Upper lobe of right lung (tissue), 1 donor: Measurements from ENCODE around the gene GPSM1. TPM values are rescaled to one million over a fixed set of nuclear protein-coding genes. Genes with fewer than 3 reads are reported as not detected.
A peak's percentile ranks its signal among the peaks of the same experiment; 100 is the strongest.

Experiments used
- ATAC-seq: fragments of 200-7000 bp; cut with Tn5 transposase; one replicate; pipeline ENCODE4 v1.9.1; 2020; ENCODE audit warnings: mild to moderate bottlenecking, moderate library complexity
- DNase-seq: peaks from one replicate; pipeline ENCODE4 v3.0.0-alpha.2; 2020
- H3K27ac ChIP-seq: fragments of 200-600 bp; one replicate; pipeline ENCODE4 v1.8.0; 2022
- H3K27me3 ChIP-seq: fragments of 200-600 bp; one replicate; pipeline ENCODE4 v1.8.0; 2022; ENCODE audit warnings: mild to moderate bottlenecking
- H3K36me3 ChIP-seq: fragments of 200-600 bp; one replicate; pipeline ENCODE4 v1.8.0; 2022
- H3K4me1 ChIP-seq: fragments of 200-600 bp; one replicate; pipeline ENCODE4 v1.8.0; 2022
- H3K4me3 ChIP-seq: fragments of 200-600 bp; one replicate; pipeline ENCODE4 v1.8.0; 2022; ENCODE audit warnings: mild to moderate bottlenecking
- H3K9me3 ChIP-seq: fragments of 200-600 bp; one replicate; pipeline ENCODE4 v1.8.0; 2022
- CTCF ChIP-seq: fragments of 200-600 bp; IDR thresholded peaks from one replicate; pipeline ENCODE4 v1.8.0; 2022; ENCODE audit warnings: antibody characterized with exemption
- intact Hi-C: fragments of 100-400 bp; cut with DNase I; formaldehyde crosslinking; loops from one replicate; pipeline ENCODE4 v1.11.0; 2022
- total RNA-seq: library from RNA; stranded (reverse); fragmentation: NEBNext Ultra II Directional; extraction: Animal tissue kit (Norgen Biotek cat#: 25700); gene quantifications from one replicate; pipeline ENCODE4 v1.2.1, GENCODE V29; 2021
- donor health status: DM: no; HTN: yes; CAD: no; lungs with severe emphysema.

Gene GPSM1
- total RNA-seq, 1 donor from 2014 or later = 27.3 TPM

DNA sequence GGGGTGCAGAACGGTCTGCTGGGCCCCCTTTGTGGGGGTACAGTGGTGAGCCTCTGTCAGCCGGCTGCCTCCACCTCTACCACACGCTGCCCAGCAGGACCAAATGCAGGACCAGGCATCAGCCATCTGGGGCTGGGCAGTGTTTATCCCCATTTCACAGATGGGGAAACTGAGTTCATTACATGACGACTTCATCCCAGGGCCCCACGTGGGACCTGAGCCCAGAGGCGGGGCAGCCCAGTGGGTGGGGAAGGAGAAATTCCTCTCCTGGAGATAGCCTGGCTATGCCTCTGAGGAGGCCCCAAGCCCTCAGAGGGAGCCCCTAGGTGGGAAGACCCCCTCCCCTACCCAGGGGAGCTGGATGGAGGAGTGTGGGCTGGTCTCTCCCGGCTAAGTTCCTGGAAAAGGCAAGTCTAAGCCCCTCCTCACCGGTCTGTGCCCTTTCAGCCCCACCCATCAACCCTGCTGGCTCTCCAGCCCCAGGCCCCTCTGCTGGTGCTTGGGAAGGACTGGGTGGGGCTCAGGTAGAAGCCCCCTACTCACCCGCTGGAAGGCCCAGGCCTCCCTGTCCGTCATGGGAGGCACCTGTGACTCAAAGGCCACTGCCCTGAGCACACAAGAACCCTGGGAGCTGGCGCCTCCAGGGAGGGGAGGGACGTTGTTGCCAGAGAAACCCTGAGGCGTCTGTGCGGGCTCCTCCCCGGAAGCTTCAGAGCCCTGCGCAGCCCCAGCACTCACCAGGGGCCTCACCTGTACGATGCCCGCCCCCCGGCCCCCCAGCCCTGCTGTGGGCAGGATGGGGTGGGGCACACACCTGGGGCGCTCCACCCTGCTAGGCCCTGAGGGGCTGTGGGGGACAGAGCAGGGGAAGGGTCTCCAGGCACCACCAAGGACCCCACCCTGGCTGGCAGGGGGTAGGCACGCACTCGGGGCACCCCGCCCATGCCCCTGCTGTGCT lies 16.0 kb upstream of the GPSM1 start:
- intact Hi-C loops = no loop called here
- no peaks in the 10 kb centered on the region for H3K9me3 ChIP-seq
- no peaks in the 10 kb centered on the region for H3K36me3 ChIP-seq
- no peak overlapping the region for H3K4me3 ChIP-seq
- no peak for TF ChIP-seq CTCF
- DNase-seq (no peak), ATAC-seq (no peak)
- peaks cover 13% of the 10 kb centered on the region for H3K27me3 ChIP-seq
- no peaks in the 10 kb centered on the region for H3K4me1 ChIP-seq
- no peak overlapping the region for H3K27ac ChIP-seq

DNA sequence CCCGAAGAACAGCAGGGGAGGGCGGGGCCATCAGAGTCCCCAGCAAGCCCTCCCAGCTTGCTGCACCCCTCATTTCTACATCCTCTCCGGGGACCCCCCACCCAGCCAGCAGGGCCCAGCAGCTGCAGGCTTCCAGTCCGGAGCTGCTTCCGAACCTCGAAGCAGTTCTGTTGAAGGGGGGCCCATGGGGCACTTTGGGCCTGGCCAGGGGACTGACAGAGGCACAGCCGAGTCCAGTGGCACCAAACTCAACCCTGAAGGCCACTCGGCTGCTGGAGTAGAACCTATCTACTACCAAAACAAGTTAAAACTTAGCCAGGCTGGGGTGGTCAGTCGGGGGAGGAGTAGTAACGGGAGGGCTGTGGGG lies 15.3 kb upstream of the GPSM1 start:
- H3K36me3 ChIP-seq = no peaks in the 10 kb centered on the region
- no peaks in the 10 kb centered on the region for H3K4me1 ChIP-seq
- no peak overlapping the region for H3K4me3 ChIP-seq
- no peak for DNase-seq
- TF ChIP-seq CTCF = no peak
- no peak overlapping the region for H3K27ac ChIP-seq
- no peaks in the 10 kb centered on the region for H3K9me3 ChIP-seq
- peaks cover 13% of the 10 kb centered on the region for H3K27me3 ChIP-seq
- intact Hi-C loops = no loop called here
- ATAC-seq = no peak

DNA sequence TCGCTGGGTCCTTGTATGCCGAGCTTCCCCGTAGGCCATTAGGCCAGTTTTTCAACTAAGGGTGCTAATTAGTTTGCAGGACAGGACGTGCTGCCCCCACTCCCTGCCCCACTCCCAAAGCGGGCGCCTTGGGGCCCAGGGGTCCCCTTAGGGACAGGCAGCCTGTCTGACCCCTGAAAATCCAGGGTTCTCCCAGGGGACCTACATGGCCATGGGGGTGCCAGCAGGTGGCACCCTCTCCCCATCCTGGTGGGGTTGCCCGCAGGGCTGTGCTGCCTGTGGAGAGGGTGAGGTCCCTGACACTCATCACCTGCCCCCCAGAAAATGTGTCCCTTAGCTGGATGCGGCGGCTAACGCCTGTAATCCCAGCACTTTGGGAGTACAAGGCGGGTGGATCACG lies 14.9 kb upstream of the GPSM1 start:
- peak; percentile 65 for TF ChIP-seq CTCF
- no peaks in the 10 kb centered on the region for H3K9me3 ChIP-seq
- no peak overlapping the region for H3K27ac ChIP-seq
- intact Hi-C loops = no loop called here
- no peaks in the 10 kb centered on the region for H3K4me1 ChIP-seq
- H3K36me3 ChIP-seq = no peaks in the 10 kb centered on the region
- ATAC-seq = peak; percentile 68
- peaks cover 13% of the 10 kb centered on the region for H3K27me3 ChIP-seq
- no peak overlapping the region for H3K4me3 ChIP-seq
- DNase-seq = no peak

GRCh38 chr9:136313111-136314055 lies 14.0 kb upstream of the GPSM1 start:
- DNase-seq = no peak
- H3K4me1 ChIP-seq = no peaks in the 10 kb centered on the region

GRCh38 chr9:136314056-136314416 lies 13.3 kb upstream of the GPSM1 start:
- intact Hi-C loops = no loop called here
- Histone ChIP-seq H3K4me3 (no peak overlapping the region), H3K4me1 (no peaks in the 10 kb centered on the region), H3K9me3 (no peaks in the 10 kb centered on the region), H3K27ac (no peak overlapping the region), H3K27me3 (peaks cover 13% of the 10 kb centered on the region), H3K36me3 (no peaks in the 10 kb centered on the region)
- TF ChIP-seq CTCF = no peak
- ATAC-seq = no peak
- DNase-seq = no peak

More at GRCh38 chr9:136313111-136314055, 14.0 kb upstream of the GPSM1 start:
- Histone ChIP-seq H3K36me3 (no peaks in the 10 kb centered on the region), H3K27ac (no peak overlapping the region), H3K4me3 (no peak overlapping the region), H3K27me3 (peaks cover 13% of the 10 kb centered on the region), H3K9me3 (no peaks in the 10 kb centered on the region)
- intact Hi-C loops = no loop called here
- ATAC-seq = no peak
- no peak for TF ChIP-seq CTCF
